Lower leg skin (tissue), 3 donors: ENCODE data around the gene PODNL1.

Experiments used
- CTCF ChIP-seq, 3 donors: fragments of 450-650 bp; IDR thresholded peaks; one replicate each; pipeline ENCODE4 v1.5.1; 2016; ENCODE audit warnings: antibody characterized with exemption in 3 of 3, mild to moderate bottlenecking in 3 of 3, moderate library complexity in 2 of 3
- POLR2A ChIP-seq, 2 donors: fragments of 450-650 bp; IDR thresholded peaks; one replicate each; pipeline ENCODE4 v1.6.1; 2016 to 2017; ENCODE audit warnings: antibody characterized with exemption in 2 of 2, mild to moderate bottlenecking in 1 of 2, moderate library complexity in 1 of 2

DNA sequence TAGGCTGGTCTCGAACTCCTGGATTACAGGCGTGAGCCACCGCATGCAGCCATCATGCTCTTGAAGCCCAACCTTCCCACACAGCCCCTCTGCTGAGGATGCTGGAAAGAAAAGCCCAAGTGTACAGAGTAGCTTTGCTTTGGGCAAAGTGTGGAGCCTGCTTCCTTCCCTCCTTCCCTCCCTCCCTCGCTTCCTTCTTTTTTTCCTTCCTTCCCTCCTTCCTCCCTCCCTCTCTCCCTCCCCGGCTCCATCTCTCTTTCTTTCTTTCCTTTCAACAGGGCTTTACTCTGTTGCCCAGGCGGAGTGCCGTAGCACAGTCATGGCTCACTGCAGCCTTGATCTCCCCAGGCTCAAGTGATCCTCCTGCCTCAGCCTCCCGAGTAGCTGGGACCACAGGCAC lies 29.5 kb downstream of the PODNL1 start:
- TF ChIP-seq CTCF (IDR thresholded peaks at IDR 0.05) (no peak), POLR2A (IDR thresholded peaks at IDR 0.05) (no peak)
